H1 (cell line): ENCODE data around the gene HIGD2A. TPM values are rescaled to one million over a fixed set of nuclear protein-coding genes. Genes with fewer than 3 reads are reported as not detected.

Experiments used
- ATF2 ChIP-seq: IDR thresholded peaks from 2 replicates; pipeline ENCODE4 v1.6.1; 2012; ENCODE audit warnings: low read length, inconsistent platforms
- BRCA1 ChIP-seq: IDR thresholded peaks from 2 replicates; pipeline ENCODE4 v1.6.1; 2012; ENCODE audit warnings: low read depth, low read length, improper control_type of control experiment
- CHD7 ChIP-seq: fragments of 300-600 bp; sonication (generic); IDR thresholded peaks from 2 replicates; pipeline ENCODE4 v1.7.1; 2012; ENCODE audit warnings: low read length, moderate library complexity, mild to moderate bottlenecking, inconsistent platforms; ENCODE audit not compliant: insufficient replicate concordance
- MAX ChIP-seq: IDR thresholded peaks from 2 replicates; pipeline ENCODE4 v1.6.1; 2012; ENCODE audit warnings: inconsistent platforms
- SP1 ChIP-seq: IDR thresholded peaks from 2 replicates; pipeline ENCODE4 v1.6.1; 2011; ENCODE audit warnings: low read depth, low read length
- USF2 ChIP-seq: IDR thresholded peaks from 2 replicates; pipeline ENCODE4 v1.6.1; 2011; ENCODE audit warnings: low read length, improper control_type of control experiment
- polyA plus RNA-seq, 7 experiments: library from polyadenylated mRNA; depleted of rRNA in 3 of 7; stranded (reverse) in 5 of 7; unstranded in 2 of 7; fragments of >200 nt in 5 of 7; fragments of 200-250 nt in 2 of 7; gene quantifications; 1 replicate in 5 of 7; 2 replicates in 1 of 7; 4 replicates in 1 of 7; pipeline versions ENCODE4 v1.2.1 to v1.2.3, GENCODE V29; 2011 to 2013; ENCODE audit warnings: missing spikeins in 2 of 7, mixed read lengths in 2 of 7
- total RNA-seq: library from RNA; stranded (reverse); fragmentation: NEBNext Ultra II Directional; extraction: Animal tissue kit (Norgen Biotek cat#: 25700); gene quantifications from 2 replicates; pipeline ENCODE4 v1.2.1, GENCODE V29; 2021

Gene HIGD2A
- total and polyA plus RNA-seq, 2 of the 8 experiments (the other 6 are each of a cell fraction or from before 2014, with no cell fraction given) = 95.5 to 264 TPM

- TF ChIP-seq CHD7 (no peak), USF2 (no peak), SP1 (no peak), MAX (no peak), BRCA1 (no peak), ATF2 (no peak)
These were observed 36.3 kb upstream of the HIGD2A start (continued) for GRCh38 chr5:176352116-176352878.
